NCI-H748 treated with DMSO at 0.1 percent for 48 hours (cell line): ENCODE measurements around the gene GHRL.

Experiments used
- DNase-seq: peaks from one replicate; lab custom pipeline; 2025; lab: John Stamatoyannopoulos, UW

The GHRL gene

DNA sequence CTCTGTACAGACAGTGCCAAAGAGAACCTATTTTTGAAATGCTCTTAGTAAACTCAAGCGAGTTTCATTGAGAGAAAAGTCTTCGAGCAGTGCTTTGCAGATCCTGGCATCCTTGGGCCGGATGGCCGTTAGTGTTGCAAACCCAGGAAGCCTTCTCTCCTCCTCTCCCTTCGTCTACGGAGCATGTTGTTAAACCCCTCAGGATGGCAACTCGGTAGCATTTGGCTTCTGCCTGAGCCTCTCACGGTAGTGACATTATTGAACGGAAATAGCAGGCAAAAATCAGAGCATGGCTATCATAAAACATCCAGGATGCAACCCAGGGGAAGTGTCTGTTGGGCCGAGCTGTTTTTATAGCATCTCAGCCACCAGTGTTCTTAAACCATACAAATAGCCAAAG is 34.8 kb upstream of the GHRL start:
- no peak for DNase-seq

DNA sequence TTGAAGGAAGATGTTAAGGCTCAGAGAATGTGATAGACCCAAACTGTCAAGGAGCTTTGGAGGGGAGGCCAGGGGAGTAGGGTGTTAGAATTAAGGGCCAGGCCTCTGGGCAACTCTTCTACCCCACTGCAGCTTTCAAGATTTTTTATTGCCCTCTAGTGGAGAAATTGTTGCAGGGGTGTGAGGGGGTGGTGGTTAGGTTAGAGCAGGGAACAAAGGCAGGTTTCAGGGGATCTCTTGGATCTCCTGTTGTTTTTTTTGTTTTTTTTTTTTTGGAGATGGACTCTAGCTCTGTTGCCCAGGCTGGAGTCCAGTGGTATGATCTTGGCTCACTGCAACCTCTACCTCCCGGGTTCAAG is 29.6 kb upstream of the GHRL start:
- no peak for DNase-seq

DNA sequence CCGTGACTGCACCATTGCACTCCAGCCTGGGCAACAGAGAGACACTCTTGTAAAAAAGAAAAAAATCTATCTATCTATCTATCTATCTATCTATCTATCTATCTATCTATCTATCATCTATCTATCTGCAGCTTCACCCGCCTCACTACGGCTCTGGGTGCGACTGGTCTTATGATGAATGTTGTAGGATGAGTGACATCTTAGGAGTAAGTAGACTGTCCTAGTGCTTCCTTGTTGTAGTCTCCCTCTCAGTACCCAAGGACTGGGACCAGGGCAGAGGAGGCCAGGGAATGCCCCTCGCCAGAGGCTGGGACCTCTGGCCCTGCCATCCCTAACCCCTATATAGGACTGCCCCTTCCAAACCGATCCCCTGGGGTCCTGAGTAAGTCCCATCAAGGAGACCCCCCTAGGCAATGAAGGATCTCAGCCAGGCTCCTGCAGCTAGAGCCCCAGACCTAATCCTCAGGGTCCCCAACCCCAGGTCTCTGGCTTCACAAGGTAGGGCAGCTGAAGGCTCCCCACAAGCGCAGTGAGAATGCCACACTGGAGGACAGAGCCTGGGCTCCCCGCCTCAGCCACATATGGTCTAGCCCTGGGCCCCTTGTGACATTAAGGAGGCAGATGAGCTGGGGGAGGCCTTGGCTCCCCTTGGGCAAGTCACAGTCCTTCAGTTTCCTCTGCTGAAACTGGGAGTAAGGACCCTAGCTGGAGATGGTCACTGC is 29.0 kb upstream of the GHRL start:
- DNase-seq: no peak

- DNase-seq: no peak
These were observed 27.6 kb upstream of the GHRL start for GRCh38 chr3:10320320-10320677.

DNA sequence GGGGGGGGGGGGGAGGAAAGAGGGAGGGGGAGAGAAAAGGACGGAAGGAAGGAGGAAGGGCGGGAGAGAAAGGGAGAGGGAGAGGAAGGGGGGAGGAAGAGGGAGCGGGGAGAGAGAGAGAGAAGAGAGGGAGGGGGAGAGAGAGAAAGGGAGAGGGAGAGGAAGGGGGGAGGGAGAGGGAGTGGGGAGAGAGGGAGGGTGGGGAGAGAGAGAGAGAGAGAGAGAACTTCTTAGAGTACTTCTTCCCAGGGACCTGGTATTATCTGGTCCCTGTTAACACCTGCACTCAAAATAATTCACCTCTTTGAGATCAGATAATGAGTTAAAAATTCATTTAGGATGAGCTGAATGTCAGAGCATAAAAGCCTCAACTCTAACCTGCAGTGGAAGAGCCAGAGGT is 27.1 kb upstream of the GHRL start:
- DNase-seq: no peak

GRCh38 chr3:10319251-10319650 is 26.5 kb upstream of the GHRL start:
- DNase-seq: no peak

- DNase-seq: no peak
These were observed 25.2 kb upstream of the GHRL start for GRCh38 chr3:10317961-10318350.

DNA sequence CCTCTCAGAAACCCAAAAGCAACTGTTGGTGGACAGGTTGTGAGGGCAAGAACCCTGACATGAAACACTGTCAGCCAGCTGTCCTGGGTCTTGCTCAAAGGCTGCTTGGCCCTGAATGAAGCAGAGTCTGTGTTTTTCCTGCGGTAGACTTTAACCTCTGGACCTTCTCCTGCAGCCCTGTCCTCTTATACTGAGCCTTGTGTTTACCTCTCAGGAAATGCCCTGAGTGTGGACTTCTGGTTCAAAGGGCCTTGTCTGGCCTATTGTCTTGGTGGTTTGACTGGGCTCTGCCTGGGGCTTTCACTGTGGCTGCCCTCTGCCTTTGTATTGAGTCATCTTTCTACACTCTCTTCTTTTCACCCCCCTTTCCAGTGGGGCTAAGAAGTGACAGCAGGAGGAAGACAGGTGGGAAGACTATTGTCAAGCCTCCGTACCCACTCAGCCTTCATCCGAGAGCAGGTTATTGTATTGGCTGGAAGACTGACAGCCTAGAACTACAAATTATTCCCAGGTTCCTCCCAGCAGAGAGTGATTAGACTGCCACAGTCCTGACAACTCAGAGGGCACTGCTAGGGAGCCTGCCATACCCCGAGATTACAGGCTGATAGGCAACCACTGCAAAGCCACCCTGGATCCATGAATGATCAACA is 24.7 kb upstream of the GHRL start:
- DNase-seq: no peak

- no peak for DNase-seq
These were observed 23.1 kb upstream of the GHRL start for GRCh38 chr3:10315771-10316344.

DNA sequence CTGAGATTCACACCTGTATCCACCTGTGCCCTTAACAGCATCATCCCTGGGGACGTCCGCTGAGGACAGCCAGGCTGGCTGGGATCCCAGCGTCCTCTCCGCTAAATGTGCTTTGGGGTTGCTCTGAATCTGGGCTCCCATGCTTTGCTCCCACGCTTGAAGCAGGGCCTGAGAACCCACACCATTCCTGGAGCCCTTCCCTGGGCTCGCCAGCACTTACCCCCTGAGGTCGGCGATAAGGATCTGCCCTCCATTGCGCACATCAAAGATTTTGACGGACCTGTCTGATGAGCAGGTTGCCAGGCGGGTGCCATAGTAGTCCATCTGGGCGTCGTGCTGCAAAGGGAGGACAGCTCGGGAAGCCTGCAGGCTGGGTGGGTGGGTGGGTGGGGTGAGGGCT is 22.4 kb upstream of the GHRL start:
- no peak for DNase-seq

DNA sequence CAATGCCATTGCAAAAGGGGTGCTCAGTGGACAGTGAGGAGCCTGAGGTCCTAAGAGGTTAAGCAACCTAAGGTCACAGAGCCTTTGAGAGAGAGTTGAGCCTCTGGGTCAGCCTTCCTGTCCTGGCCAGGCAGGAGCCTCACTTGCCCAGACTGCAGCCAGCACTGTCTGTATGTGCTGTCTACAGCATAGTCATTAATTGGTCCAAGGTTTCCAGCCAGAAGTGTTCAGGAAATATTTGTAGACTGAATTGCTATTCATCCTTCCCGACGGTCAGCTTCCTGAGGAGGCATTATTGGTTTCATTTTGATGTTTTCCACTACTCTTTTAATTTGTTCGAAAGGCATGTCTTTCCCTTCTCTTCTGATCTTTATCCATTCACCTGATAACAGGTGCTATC is 20.1 kb upstream of the GHRL start:
- DNase-seq: no peak

GRCh38 chr3:10312391-10312790 is 19.6 kb upstream of the GHRL start:
- DNase-seq: no peak

DNA sequence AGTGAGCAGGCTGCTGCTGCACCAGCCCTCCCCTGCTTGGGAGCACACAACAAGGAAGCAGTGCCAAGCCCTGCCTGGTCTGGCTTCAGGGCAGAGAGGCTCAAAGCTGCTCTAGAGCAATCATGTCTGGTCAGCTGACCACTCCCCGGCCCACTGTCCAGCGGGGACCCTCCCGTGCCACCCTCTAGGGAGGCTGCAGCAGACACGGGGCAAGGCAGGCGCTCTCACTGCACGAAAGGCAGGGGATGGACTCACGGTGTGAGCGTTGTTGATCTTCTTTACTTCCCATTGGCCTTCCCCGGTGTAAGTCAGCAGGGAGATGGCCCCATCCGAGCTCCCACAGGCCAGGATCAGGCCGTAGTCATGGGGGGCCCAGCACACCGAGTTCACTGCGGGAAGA is 19.0 kb upstream of the GHRL start:
- no peak for DNase-seq

- no peak for DNase-seq
These were observed 17.8 kb upstream of the GHRL start for GRCh38 chr3:10310578-10310977.

DNA sequence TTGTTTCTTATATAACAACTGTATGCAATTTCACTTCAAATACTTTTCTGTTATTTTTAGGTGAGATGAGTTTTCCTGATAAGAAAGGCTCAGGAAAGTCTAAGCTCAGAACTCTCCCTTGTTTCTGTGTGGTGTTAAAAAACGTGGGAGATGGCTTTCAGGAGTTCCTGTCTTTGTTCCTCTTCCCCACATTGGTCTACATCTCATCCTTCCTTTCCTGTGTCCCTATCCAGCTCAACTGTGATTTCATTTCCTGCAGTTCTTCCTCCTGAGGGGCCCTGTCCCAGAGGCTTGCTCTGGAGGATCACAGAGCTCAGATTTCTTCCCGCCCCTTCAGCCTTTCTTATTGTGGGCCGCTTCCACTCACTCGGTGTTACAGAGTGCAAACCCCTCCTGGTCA is 17.0 kb upstream of the GHRL start:
- no peak for DNase-seq

- no peak for DNase-seq
These were observed 15.9 kb upstream of the GHRL start for GRCh38 chr3:10308678-10309077.

- no peak for DNase-seq
These were observed 13.4 kb upstream of the GHRL start for GRCh38 chr3:10306156-10306555.

GRCh38 chr3:10305331-10305902 is 12.7 kb upstream of the GHRL start:
- no peak for DNase-seq

GRCh38 chr3:10304905-10305304 is 12.2 kb upstream of the GHRL start:
- no peak for DNase-seq

DNA sequence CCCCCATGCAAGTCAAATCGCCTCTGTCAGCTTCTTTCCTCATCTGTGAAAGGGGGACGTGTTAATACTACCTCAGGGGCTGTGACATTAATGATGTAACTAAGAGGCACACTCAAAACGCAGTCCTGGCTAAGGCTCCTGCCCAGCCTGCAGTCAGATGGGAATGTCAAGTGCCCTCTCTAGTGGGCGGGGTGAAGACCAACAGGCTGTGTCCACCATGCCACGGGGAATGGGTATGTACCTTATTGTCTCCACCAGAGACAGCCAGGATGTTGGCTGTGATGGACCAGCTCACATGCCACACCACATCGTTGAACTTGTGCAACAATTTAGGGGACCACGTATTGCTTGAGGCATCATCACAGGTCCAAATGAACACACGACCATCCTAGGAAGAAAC is 11.0 kb upstream of the GHRL start:
- DNase-seq: no peak

- DNase-seq: no peak
These were observed 10.4 kb upstream of the GHRL start for GRCh38 chr3:10303105-10303504.

GRCh38 chr3:10300087-10300486 is 7.3 kb upstream of the GHRL start:
- DNase-seq: no peak

GRCh38 chr3:10299679-10300078 is 6.9 kb upstream of the GHRL start:
- no peak for DNase-seq

DNA sequence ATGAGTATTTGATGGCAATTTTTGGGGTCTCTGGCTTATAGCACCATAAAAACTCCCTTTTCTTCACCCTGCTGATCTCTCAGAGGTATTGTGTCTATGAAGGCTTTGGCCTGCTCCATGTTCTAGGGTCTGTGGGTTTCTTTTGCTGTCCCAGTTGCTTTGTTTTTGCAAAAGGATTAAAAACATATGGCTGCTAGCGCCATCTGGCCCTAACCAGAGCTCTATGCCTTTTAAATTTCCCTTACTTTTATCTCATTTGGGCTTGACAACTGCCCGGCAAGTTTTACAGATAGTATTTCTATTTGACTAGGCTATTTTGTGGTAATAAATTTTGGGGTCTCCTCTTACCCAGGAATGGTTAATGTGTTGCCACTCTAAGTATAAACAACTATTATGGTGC is 6.4 kb upstream of the GHRL start:
- DNase-seq: no peak
